ENCODE data around the gene PRR5. TPM values are rescaled to one million over a fixed set of nuclear protein-coding genes. Genes with fewer than 3 reads are reported as not detected.

Gene PRR5
- total and polyA plus RNA-seq, 2 experiments from 2014 or later, result 15.3 to 31.4 TPM

DNA sequence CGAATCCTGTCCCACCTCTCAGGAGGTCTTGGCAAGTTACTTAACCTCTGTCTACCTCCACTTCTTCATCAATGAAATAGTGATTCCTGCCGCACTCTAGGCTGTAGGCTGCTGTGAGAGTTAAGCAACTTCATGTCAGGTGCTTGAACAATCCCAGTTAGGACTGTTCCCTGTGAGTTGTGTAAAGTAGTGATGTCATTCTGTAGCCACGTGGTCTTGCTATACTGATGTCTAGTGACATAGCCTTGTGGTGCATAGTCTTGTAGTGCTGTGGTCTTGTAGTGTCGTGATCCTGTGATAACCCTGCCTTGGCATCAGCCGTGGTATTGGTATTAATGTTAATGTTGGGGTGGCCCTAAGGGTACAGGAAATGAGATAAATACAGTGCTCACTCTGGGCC lies 30.3 kb upstream of the PRR5 start (continued):
- TF ChIP-seq STAT1 (IDR thresholded peaks at IDR 0.05; ENCODE audit: unreplicated experiment) (no peak), POLR2AphosphoS5 (IDR thresholded peaks at IDR 0.05; ENCODE audit: low read depth) (no peak), CREB1 (CRISPR knock-in tag; IDR thresholded peaks at IDR 0.05; ENCODE audit: low read depth) (no peak), EZH2 (IDR thresholded peaks at IDR 0.05; ENCODE audit: low read depth, unreplicated experiment) (no peak), ZNF331 (CRISPR knock-in tag; IDR thresholded peaks at IDR 0.05; ENCODE audit: low read depth) (no peak), JUNB (IDR thresholded peaks at IDR 0.05; ENCODE audit: unreplicated experiment) (no peak)
- TF ChIP-seq, protein P1, sequence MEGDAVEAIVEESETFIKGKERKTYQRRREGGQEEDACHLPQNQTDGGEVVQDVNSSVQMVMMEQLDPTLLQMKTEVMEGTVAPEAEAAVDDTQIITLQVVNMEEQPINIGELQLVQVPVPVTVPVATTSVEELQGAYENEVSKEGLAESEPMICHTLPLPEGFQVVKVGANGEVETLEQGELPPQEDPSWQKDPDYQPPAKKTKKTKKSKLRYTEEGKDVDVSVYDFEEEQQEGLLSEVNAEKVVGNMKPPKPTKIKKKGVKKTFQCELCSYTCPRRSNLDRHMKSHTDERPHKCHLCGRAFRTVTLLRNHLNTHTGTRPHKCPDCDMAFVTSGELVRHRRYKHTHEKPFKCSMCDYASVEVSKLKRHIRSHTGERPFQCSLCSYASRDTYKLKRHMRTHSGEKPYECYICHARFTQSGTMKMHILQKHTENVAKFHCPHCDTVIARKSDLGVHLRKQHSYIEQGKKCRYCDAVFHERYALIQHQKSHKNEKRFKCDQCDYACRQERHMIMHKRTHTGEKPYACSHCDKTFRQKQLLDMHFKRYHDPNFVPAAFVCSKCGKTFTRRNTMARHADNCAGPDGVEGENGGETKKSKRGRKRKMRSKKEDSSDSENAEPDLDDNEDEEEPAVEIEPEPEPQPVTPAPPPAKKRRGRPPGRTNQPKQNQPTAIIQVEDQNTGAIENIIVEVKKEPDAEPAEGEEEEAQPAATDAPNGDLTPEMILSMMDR (conservative IDR thresholded peaks at IDR 0.05; ENCODE audit: low read depth in 2 of 2), result no peak

DNA sequence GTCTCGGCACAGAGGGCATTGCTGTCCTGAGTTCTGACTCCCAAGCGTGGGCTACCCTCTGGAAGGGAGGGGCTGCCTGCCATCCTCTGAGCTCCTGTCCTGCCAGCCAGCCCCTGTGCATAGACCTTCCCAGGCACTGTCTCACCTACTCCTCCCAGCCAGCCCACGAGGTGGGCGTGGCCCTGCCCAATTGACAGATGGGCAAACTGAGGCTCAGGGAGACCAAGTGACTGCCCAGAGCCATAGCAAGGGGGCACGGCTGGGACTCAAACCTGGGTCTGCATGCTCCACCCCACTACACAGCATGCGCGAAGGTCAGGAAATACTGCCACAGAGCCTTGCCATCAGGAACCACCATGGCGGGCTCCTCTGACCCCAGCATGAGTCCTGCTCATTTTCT lies 29.4 kb upstream of the PRR5 start:
- H3K4me2 ChIP-seq, result no peak overlapping the region
- no peak overlapping the region for H3K4me3 ChIP-seq
- H3K4me3 Mint-ChIP-seq, result no peak overlapping the region
- H3K4me1 ChIP-seq (ENCODE audit: insufficient read depth), result peaks cover 6% of the 10 kb centered on the region; the same call in 1 of the 2 replicates
- H3K27me3 ChIP-seq (ENCODE audit: insufficient read depth), result peaks cover 6% of the 10 kb centered on the region; the same call in 1 of the 2 replicates
- no peaks in the 10 kb centered on the region for H3K79me2 ChIP-seq (replicated peaks; ENCODE audit: insufficient read depth)
- H3K36me3 Mint-ChIP-seq (ENCODE audit: low read depth), result no peaks in the 10 kb centered on the region
- ATAC-seq, result no peak
- H3K36me3 ChIP-seq (ENCODE audit: insufficient read depth), result no peaks in the 10 kb centered on the region
- H3K27ac Mint-ChIP-seq, result no peak overlapping the region
- H3K27me3 Mint-ChIP-seq (ENCODE audit: insufficient read depth, low read depth, poor library complexity), result peaks cover 9% of the 10 kb centered on the region
- no peaks in the 10 kb centered on the region for H3K9me2 ChIP-seq (ENCODE audit: insufficient read depth)
- DNase-seq (ENCODE audit: low spot score), result no peak
- H3K9me3 Mint-ChIP-seq, result no peaks in the 10 kb centered on the region
- H3K27ac ChIP-seq (ENCODE audit: low read depth), result no peak overlapping the region
- H4K20me1 ChIP-seq (replicated peaks; ENCODE audit: insufficient read depth), result no peaks in the 10 kb centered on the region
- H2AFZ ChIP-seq, result no peak overlapping the region
- H3F3A ChIP-seq (replicated peaks; ENCODE audit: low read depth), result 0 out of 2 replicates have a peak, but pooled peaks cover 5% of the 10 kb centered on the region
- H3K4me1 Mint-ChIP-seq, result peaks cover 14% of the 10 kb centered on the region; the same call in 2 of the 3 replicates
- TF ChIP-seq EZH2 (IDR thresholded peaks at IDR 0.05; ENCODE audit: low read depth, unreplicated experiment) (no peak), ZNF114 (CRISPR knock-in tag; IDR thresholded peaks at IDR 0.05) (no peak)

GRCh38 chr22:44673406-44673805 lies 28.6 kb upstream of the PRR5 start:
- Mint-ChIP-seq H3K27me3 (ENCODE audit: insufficient read depth, low read depth, poor library complexity) (peaks cover 6% of the 10 kb centered on the region), H3K9me3 (no peaks in the 10 kb centered on the region), H3K27ac (no peak overlapping the region), H3K4me1 (peaks cover 12% of the 10 kb centered on the region; the same call in 2 of the 3 replicates), H3K36me3 (ENCODE audit: low read depth) (no peaks in the 10 kb centered on the region), H3K4me3 (no peak overlapping the region)
- no peak overlapping the region for H3K4me3 ChIP-seq
- no peaks in the 10 kb centered on the region for H3K36me3 ChIP-seq (ENCODE audit: insufficient read depth)
- H3K9me2 ChIP-seq (ENCODE audit: insufficient read depth), result no peaks in the 10 kb centered on the region
- TF ChIP-seq ZNF331 (CRISPR knock-in tag; IDR thresholded peaks at IDR 0.05; ENCODE audit: low read depth) (no peak), NANOG (IDR thresholded peaks at IDR 0.05; ENCODE audit: borderline replicate concordance) (no peak), CREB1 (CRISPR knock-in tag; IDR thresholded peaks at IDR 0.05; ENCODE audit: low read depth) (no peak), STAT1 (IDR thresholded peaks at IDR 0.05; ENCODE audit: unreplicated experiment) (no peak)
- TF ChIP-seq, protein P2, sequence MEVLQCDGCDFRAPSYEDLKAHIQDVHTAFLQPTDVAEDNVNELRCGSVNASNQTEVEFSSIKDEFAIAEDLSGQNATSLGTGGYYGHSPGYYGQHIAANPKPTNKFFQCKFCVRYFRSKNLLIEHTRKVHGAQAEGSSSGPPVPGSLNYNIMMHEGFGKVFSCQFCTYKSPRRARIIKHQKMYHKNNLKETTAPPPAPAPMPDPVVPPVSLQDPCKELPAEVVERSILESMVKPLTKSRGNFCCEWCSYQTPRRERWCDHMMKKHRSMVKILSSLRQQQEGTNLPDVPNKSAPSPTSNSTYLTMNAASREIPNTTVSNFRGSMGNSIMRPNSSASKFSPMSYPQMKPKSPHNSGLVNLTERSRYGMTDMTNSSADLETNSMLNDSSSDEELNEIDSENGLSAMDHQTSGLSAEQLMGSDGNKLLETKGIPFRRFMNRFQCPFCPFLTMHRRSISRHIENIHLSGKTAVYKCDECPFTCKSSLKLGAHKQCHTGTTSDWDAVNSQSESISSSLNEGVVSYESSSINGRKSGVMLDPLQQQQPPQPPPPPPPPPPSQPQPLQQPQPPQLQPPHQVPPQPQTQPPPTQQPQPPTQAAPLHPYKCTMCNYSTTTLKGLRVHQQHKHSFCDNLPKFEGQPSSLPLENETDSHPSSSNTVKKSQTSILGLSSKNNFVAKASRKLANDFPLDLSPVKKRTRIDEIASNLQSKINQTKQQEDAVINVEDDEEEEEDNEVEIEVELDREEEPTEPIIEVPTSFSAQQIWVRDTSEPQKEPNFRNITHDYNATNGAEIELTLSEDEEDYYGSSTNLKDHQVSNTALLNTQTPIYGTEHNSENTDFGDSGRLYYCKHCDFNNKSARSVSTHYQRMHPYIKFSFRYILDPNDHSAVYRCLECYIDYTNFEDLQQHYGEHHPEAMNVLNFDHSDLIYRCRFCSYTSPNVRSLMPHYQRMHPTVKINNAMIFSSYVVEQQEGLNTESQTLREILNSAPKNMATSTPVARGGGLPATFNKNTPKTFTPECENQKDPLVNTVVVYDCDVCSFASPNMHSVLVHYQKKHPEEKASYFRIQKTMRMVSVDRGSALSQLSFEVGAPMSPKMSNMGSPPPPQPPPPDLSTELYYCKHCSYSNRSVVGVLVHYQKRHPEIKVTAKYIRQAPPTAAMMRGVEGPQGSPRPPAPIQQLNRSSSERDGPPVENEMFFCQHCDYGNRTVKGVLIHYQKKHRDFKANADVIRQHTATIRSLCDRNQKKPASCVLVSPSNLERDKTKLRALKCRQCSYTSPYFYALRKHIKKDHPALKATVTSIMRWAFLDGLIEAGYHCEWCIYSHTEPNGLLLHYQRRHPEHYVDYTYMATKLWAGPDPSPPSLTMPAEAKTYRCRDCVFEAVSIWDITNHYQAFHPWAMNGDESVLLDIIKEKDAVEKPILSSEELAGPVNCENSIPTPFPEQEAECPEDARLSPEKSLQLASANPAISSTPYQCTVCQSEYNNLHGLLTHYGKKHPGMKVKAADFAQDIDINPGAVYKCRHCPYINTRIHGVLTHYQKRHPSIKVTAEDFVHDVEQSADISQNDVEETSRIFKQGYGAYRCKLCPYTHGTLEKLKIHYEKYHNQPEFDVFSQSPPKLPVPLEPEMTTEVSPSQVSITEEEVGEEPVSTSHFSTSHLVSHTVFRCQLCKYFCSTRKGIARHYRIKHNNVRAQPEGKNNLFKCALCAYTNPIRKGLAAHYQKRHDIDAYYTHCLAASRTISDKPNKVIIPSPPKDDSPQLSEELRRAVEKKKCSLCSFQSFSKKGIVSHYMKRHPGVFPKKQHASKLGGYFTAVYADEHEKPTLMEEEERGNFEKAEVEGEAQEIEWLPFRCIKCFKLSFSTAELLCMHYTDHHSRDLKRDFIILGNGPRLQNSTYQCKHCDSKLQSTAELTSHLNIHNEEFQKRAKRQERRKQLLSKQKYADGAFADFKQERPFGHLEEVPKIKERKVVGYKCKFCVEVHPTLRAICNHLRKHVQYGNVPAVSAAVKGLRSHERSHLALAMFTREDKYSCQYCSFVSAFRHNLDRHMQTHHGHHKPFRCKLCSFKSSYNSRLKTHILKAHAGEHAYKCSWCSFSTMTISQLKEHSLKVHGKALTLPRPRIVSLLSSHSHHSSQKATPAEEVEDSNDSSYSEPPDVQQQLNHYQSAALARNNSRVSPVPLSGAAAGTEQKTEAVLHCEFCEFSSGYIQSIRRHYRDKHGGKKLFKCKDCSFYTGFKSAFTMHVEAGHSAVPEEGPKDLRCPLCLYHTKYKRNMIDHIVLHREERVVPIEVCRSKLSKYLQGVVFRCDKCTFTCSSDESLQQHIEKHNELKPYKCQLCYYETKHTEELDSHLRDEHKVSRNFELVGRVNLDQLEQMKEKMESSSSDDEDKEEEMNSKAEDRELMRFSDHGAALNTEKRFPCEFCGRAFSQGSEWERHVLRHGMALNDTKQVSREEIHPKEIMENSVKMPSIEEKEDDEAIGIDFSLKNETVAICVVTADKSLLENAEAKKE (CRISPR knock-in tag; IDR thresholded peaks at IDR 0.05), result no peak
- no peak overlapping the region for H3K4me2 ChIP-seq
- 0 out of 2 replicates have a peak, but pooled peaks cover 5% of the 10 kb centered on the region for H3F3A ChIP-seq (replicated peaks; ENCODE audit: low read depth)
- no peak for DNase-seq (ENCODE audit: low spot score)
- ATAC-seq, result no peak
- H3K27me3 ChIP-seq (ENCODE audit: insufficient read depth), result peaks cover 6% of the 10 kb centered on the region; the same call in 1 of the 2 replicates
- H3K79me2 ChIP-seq (replicated peaks; ENCODE audit: insufficient read depth), result no peaks in the 10 kb centered on the region
- peaks cover 6% of the 10 kb centered on the region; the same call in 1 of the 2 replicates for H3K4me1 ChIP-seq (ENCODE audit: insufficient read depth)
- H3K27ac ChIP-seq (ENCODE audit: low read depth), result no peak overlapping the region
- no peaks in the 10 kb centered on the region for H4K20me1 ChIP-seq (replicated peaks; ENCODE audit: insufficient read depth)
- no peak overlapping the region for H2AFZ ChIP-seq

All from GM23338 (cell line).